IMR-90 (cell line): ENCODE results near the gene CXCR6. TPM values are rescaled to one million over a fixed set of nuclear protein-coding genes. Genes with fewer than 3 reads are reported as not detected.

Experiments used
- ATAC-seq: fragments of 200-7000 bp; cut with Tn5 transposase; 2 replicates; pipeline ENCODE4 v1.9.1; 2020; ENCODE audit warnings: low read depth, mild to moderate bottlenecking, moderate library complexity
- BruUV-seq: library from RNA; stranded (reverse); fragments of 400-500 nt; replicated peaks from 2 replicates; lab custom pipeline; 2021; lab: Mats Ljungman, UMichigan
- CTCF ChIA-PET: fragments of 300-600 bp; formaldehyde crosslinking; extraction: SDS; loops from one replicate; lab custom pipeline; 2021; ENCODE audit warnings: antibody characterized with exemption; lab: Yijun Ruan, JAX
- POLR2A ChIA-PET: fragments of 300-600 bp; sonication (Branson Sonifier 250); formaldehyde crosslinking; loops from one replicate; lab custom pipeline; 2022; ENCODE audit warnings: antibody characterized with exemption; ENCODE audit not compliant: unreplicated experiment; lab: Charles Lee
- DNase-seq: peaks from one replicate; pipeline ENCODE4 v3.0.0; 2013
- H2AFZ ChIP-seq: replicated peaks from 2 replicates; pipeline ENCODE3; 2013; ENCODE audit warnings: low read length, mild to moderate bottlenecking; ENCODE audit not compliant: poor library complexity
- H2AK5ac ChIP-seq: 2 replicates; pipeline ENCODE4 v1.6.1; 2013; ENCODE audit warnings: low read depth, low read length, inconsistent platforms
- H2AK9ac ChIP-seq: replicated peaks from 2 replicates; pipeline ENCODE3; 2013; ENCODE audit warnings: mild to moderate bottlenecking, low read depth, low read length, moderate library complexity; ENCODE audit not compliant: poor library complexity
- H2BK120ac ChIP-seq: 2 replicates; pipeline ENCODE4 v1.6.1; 2013; ENCODE audit warnings: low read depth, low read length, inconsistent platforms
- H2BK15ac ChIP-seq: 3 replicates; pipeline ENCODE4 v1.6.1; 2013; ENCODE audit warnings: low read depth, low read length, inconsistent platforms
- H2BK20ac ChIP-seq: 2 replicates; pipeline ENCODE4 v1.6.1; 2013; ENCODE audit warnings: low read depth, mild to moderate bottlenecking, inconsistent platforms, low read length, moderate library complexity
- H2BK5ac ChIP-seq: 2 replicates; pipeline ENCODE4 v1.6.1; 2013; ENCODE audit warnings: mild to moderate bottlenecking, low read depth, low read length, inconsistent platforms; ENCODE audit not compliant: poor library complexity, severe bottlenecking
- H3K14ac ChIP-seq: replicated peaks from 2 replicates; pipeline ENCODE4 v1.6.1; 2013; ENCODE audit warnings: low read depth, low read length, inconsistent platforms
- H3K18ac ChIP-seq: 2 replicates; pipeline ENCODE4 v1.6.1; 2013; ENCODE audit warnings: low read depth, low read length, control low read depth
- H3K23ac ChIP-seq: 2 replicates; pipeline ENCODE4 v1.6.1; 2013; ENCODE audit warnings: low read depth, low read length, inconsistent platforms
- H3K27ac ChIP-seq: 2 replicates; pipeline ENCODE4 v1.5.1; 2013; ENCODE audit warnings: mild to moderate bottlenecking, control low read depth, low read length; ENCODE audit not compliant: insufficient read depth
- H3K27me3 ChIP-seq: 2 replicates; pipeline ENCODE4 v1.6.1; 2013; ENCODE audit warnings: low read length; ENCODE audit not compliant: control insufficient read depth, insufficient read depth
- H3K36me3 ChIP-seq: 2 replicates; pipeline ENCODE4 v1.6.1; 2013; ENCODE audit warnings: low read length, mixed read lengths; ENCODE audit not compliant: control insufficient read depth, insufficient read depth
- H3K4ac ChIP-seq: 2 replicates; pipeline ENCODE4 v1.6.1; 2013; ENCODE audit warnings: low read depth, low read length, inconsistent platforms
- H3K4me1 ChIP-seq: 2 replicates; pipeline ENCODE4 v1.6.1; 2013; ENCODE audit warnings: low read length, mixed read lengths; ENCODE audit not compliant: control insufficient read depth, insufficient read depth
- H3K4me2 ChIP-seq: 2 replicates; pipeline ENCODE4 v1.6.1; 2013; ENCODE audit warnings: low read depth, mild to moderate bottlenecking, control low read depth, low read length, moderate library complexity
- H3K4me3 ChIP-seq: 2 replicates; pipeline ENCODE4 v1.5.1; 2013; ENCODE audit warnings: low read depth, mild to moderate bottlenecking, control low read depth, low read length, moderate library complexity; ENCODE audit not compliant: insufficient read depth
- H3K56ac ChIP-seq: 2 replicates; pipeline ENCODE4 v1.6.1; 2013; ENCODE audit warnings: low read length, inconsistent platforms; ENCODE audit not compliant: insufficient read depth; ENCODE audit errors: extremely low read depth
- H3K79me1 ChIP-seq, 2 experiments: 2 replicates each; pipeline ENCODE4 v1.6.1; 2013; ENCODE audit warnings: low read length in 2 of 2, inconsistent platforms in 1 of 2, low read depth in 1 of 2
- H3K9ac ChIP-seq: 2 replicates; pipeline ENCODE4 v1.6.1; 2013; ENCODE audit warnings: low read depth, low read length, control low read depth
- H3K9me1 ChIP-seq: 2 replicates; pipeline ENCODE4 v1.6.1; 2013; ENCODE audit warnings: low read length, inconsistent platforms; ENCODE audit not compliant: insufficient read depth
- H3K9me3 ChIP-seq: 2 replicates; pipeline ENCODE4 v1.6.1; 2013; ENCODE audit warnings: low read length; ENCODE audit not compliant: control insufficient read depth, insufficient read depth
- H4K20me1 ChIP-seq: 2 replicates; pipeline ENCODE4 v1.6.1; 2013; ENCODE audit warnings: low read length, inconsistent platforms; ENCODE audit not compliant: insufficient read depth
- H4K5ac ChIP-seq: 2 replicates; pipeline ENCODE4 v1.6.1; 2013; ENCODE audit warnings: mild to moderate bottlenecking, low read depth, low read length, control low read depth
- H4K8ac ChIP-seq, 2 experiments: 2 replicates each; pipeline ENCODE4 v1.6.1; 2013; ENCODE audit warnings: low read depth in 2 of 2, low read length in 2 of 2, control low read depth in 1 of 2, inconsistent platforms in 1 of 2
- H4K91ac ChIP-seq: 2 replicates; pipeline ENCODE4 v1.6.1; 2013; ENCODE audit warnings: low read depth, low read length, inconsistent platforms; ENCODE audit not compliant: insufficient read depth
- BHLHE40 ChIP-seq: fragments of 150-350 bp; IDR thresholded peaks from 2 replicates; pipeline ENCODE4 v1.6.1; 2016; ENCODE audit warnings: mild to moderate bottlenecking, low read depth, low read length
- CHD1 ChIP-seq: IDR thresholded peaks from 2 replicates; pipeline ENCODE4 v1.6.1; 2012; ENCODE audit warnings: low read depth, low read length, improper control_type of control experiment
- MAFK ChIP-seq: IDR thresholded peaks from 2 replicates; pipeline ENCODE4 v1.6.1; 2012; ENCODE audit warnings: low read depth, low read length, improper control_type of control experiment
- MXI1 ChIP-seq: IDR thresholded peaks from 2 replicates; pipeline ENCODE4 v1.6.1; 2012; ENCODE audit warnings: low read depth, mild to moderate bottlenecking, low read length, moderate library complexity, borderline replicate concordance
- NFE2L2 ChIP-seq: fragments of 150-350 bp; IDR thresholded peaks from 2 replicates; pipeline ENCODE4 v1.6.1; 2016; ENCODE audit warnings: low read depth, mild to moderate bottlenecking, low read length
- USF2 ChIP-seq: fragments of 150-350 bp; IDR thresholded peaks from 2 replicates; pipeline ENCODE4 v1.6.1; 2017; ENCODE audit warnings: mild to moderate bottlenecking, antibody characterized with exemption, low read length, low read depth
- WGBS, 2 experiments: methylation state at CpG; one replicate each; pipeline versions ENCODE4 v1.1.5 to v1.1.7; 2013; ENCODE audit warnings: missing lambda C conversion rate in 2 of 2; ENCODE audit not compliant: insufficient read length in 1 of 2; ENCODE audit errors: extremely low coverage in 2 of 2; 5-methylcytosine and 5-hydroxymethylcytosine counted together
- dilution Hi-C: fragments of 300-500 bp; cut with HindIII; formaldehyde crosslinking; loops from one replicate; pipeline ENCODE4 v1.14.3; 2018; ENCODE audit warnings: low sequenced_read_pairs; ENCODE audit not compliant: unreplicated experiment
- in situ Hi-C: fragments of 300-500 bp; cut with MboI; formaldehyde crosslinking; loops from 3 replicates; pipeline ENCODE4 v1.14.3; 2019; ENCODE audit warnings: low sequenced_read_pairs, inconsistent platforms, mixed read lengths
- intact Hi-C: fragments of 100-400 bp; cut with micrococcal nuclease; formaldehyde crosslinking; loops from 2 replicates; pipeline ENCODE4 v1.10.0; 2022
- polyA plus RNA-seq, 3 experiments: library from polyadenylated mRNA; depleted of rRNA; stranded (reverse); fragments of >200 nt; gene quantifications; 2 replicates each; pipeline ENCODE4 v1.2.3, GENCODE V29; 2012; ENCODE audit warnings: low replicate concordance in 1 of 3
- total RNA-seq: library from RNA; depleted of rRNA; stranded (reverse); fragments of >200 nt; gene quantifications from 2 replicates; pipeline ENCODE4 v1.2.3, GENCODE V29; 2012

The CXCR6 gene
- total and polyA plus RNA-seq, 2 of the 4 experiments (the other 2 are of a cell fraction) = not detected

- intact Hi-C loops (no loop called here), dilution Hi-C loops (no loop called here), in situ Hi-C loops (no loop called here)
- Histone ChIP-seq H2BK15ac (no peak overlapping the region), H2BK120ac (no peak overlapping the region), H2AFZ (no peak overlapping the region), H2BK20ac (no peak overlapping the region), H3K27me3 (no peaks in the 10 kb centered on the region), H3K4me2 (no peak overlapping the region), H3K14ac (no peak overlapping the region), H3K23ac (no peak overlapping the region), H3K4me3 (no peak overlapping the region), H3K4ac (no peak overlapping the region), H3K18ac (no peak overlapping the region), H3K36me3 (peaks cover 26% of the 10 kb centered on the region), H4K8ac (no peak overlapping the region), H2AK5ac (no peak overlapping the region), H2AK9ac (no peak overlapping the region), H3K56ac (no peak overlapping the region), H2BK5ac (no peak overlapping the region), H3K4me1 (peaks cover 8% of the 10 kb centered on the region), H4K5ac (no peak overlapping the region), H3K27ac (no peak overlapping the region), H4K20me1 (peaks cover 7% of the 10 kb centered on the region), H3K79me1 (no peaks in the 10 kb centered on the region), H4K91ac (no peak overlapping the region), H3K9me3 (no peaks in the 10 kb centered on the region), H3K9me1 (peaks cover 17% of the 10 kb centered on the region), H3K9ac (no peak overlapping the region)
- ATAC-seq (no peak), DNase-seq (no peak)
- BruUV-seq = no TSS peak
- ChIA-PET POLR2A (no interaction called here), CTCF (interaction anchor here (1.2 kb wide), 1 partner anchor 38 kb away, joined by 3 read pairs; no protein-coding TSS in a partner anchor)
- WGBS, 2 experiments = 93% methylated on average over 3 of the region's 6 CpGs; no CpG with 5 or more reads in 1 of the 2 experiments
- no peak for TF ChIP-seq BHLHE40
- no peak for TF ChIP-seq MXI1
- TF ChIP-seq USF2 = no peak
- TF ChIP-seq CHD1 = no peak
- no peak for TF ChIP-seq NFE2L2
- TF ChIP-seq MAFK = no peak
These were observed 33.2 kb downstream of the CXCR6 start for GRCh38 chr3:45976191-45977091.
